Effector CD8-positive, alpha-beta T cell (primary cell): ENCODE data around the gene MAST3.
A peak's percentile ranks its signal among the peaks of the same experiment; 100 is the strongest.

ENCODE experiments used
- DNase-seq: peaks from one replicate; lab custom pipeline; 2025; lab: John Stamatoyannopoulos, UW
- total RNA-seq, 4 experiments: gene quantifications; one replicate each; lab custom pipeline; 2026; lab: John Stamatoyannopoulos, UW

Gene MAST3
- total RNA-seq: 52.2 to 110 (median 84.4) reads per million in 4 experiments

- DNase-seq: peak; percentile 81
These were observed at the start of gene MAST3 for GRCh38 chr19:18097217-18097992. TSS of gene MAST3 (plus strand) at chr19:18097778. CDS start at chr19:18097793, 15 bp downstream.

DNA sequence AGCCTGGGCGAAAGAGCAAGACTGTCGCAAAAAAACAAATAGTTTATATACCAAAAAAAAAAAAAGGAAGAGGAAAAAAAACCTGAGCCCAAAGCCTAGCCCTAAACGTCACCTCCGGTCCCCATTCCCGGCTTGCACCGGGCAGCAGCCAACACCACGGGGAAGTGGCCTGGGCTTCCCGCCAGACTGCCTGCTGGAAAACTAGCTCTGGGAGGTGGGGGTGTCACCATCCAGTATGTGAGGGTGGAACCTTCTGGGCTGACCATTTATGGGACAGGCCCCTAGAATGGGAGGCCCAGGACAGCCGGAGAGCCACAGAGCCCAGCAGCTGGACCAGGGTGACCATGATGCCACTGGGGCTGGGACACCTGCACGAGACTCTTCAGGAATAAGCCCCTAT lies 48.2 kb upstream of the MAST3 start:
- no peak for DNase-seq

DNA sequence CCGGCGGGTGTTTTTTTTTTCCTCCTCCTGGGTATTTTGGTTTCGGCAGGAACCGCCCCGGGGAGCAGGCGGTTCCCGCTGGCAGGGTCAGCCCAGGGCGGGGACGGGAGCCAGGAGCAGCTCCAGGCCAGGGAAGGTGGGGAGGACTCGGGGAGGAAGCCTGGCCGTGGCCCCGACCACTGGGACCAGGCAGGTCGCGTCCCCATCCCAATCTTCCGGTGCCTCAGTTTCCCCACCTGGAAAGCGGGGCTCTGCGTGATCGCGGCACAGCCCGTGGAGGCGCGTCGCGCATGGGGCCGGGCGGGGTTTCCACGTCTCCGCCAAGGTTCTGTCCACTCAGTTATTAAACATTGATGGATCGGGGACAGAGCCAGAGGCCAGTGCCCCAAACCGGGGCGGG lies 45.7 kb upstream of the MAST3 start:
- no peak for DNase-seq

DNA sequence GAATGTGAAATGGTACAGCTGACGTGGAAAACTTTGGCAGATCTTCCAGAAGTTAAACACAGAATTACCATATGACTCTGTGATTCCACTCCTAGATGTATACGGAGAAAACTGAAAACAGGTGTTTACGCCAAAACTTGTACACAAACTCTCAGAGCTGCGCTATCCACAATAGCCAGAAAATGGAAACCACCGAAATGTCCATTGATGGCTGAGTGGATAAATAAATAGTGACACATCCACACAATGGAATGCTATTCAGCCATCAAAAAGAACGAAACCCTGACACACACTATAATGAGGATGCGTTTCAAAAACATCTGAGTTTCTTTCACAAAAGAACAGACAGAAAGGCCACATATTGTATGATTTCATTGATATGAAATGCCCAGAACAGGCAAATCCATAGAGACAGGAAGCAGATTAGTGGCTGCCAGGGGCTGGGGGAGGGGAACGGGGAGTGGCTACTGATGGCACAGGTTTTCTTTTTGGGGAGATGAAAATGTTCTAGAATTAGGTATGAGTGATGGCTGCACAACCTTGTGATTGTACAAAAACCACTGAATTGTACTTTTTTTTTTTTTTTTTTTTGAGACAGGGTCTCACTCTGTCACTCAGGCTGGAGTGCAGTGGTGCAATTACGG lies 43.9 kb upstream of the MAST3 start:
- DNase-seq: no peak

- DNase-seq: no peak
These were observed 41.6 kb upstream of the MAST3 start for GRCh38 chr19:18055967-18056366.

DNA sequence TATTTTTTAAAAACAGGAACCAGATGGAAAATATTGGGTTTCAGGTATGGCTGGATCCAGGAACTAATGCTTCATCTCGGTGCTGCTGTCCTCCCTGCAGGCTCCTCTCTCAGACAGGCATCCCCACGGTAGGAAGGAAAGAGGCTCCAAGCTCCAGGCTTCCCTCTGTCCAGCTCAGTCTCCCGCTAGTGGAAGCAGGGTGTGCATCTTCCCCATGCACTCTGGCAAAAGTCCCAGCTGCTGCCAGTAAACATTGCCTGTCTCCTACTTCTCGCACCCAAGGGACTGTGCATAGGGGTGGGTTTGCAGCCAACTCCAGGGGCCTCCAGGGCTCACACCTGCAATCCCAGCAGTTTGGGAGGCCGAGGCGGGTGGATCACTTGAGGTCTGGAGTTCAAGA lies 40.0 kb upstream of the MAST3 start:
- no peak for DNase-seq

- peak; percentile 76 for DNase-seq
These were observed 39.2 kb upstream of the MAST3 start for GRCh38 chr19:18058208-18059009.

DNA sequence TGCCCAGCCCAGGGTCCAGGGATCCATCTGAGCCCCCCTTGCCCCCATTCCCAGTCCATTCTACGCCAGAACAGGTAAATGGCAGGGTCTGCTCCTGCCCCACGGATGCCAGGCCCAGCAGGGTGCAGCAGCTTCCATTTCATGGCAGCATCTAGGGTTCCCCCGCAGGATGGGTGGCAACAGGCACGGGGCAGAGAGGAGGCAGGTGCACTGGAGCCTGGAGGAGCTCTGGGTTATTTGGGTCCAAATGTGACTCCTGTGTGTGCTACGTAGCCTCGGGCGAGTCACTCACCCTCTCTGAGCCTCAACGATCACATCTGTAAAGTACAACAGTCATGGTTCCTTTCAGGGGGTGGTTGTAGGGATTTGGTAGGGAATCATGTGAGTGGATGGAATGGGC lies 38.3 kb upstream of the MAST3 start:
- DNase-seq: no peak

DNA sequence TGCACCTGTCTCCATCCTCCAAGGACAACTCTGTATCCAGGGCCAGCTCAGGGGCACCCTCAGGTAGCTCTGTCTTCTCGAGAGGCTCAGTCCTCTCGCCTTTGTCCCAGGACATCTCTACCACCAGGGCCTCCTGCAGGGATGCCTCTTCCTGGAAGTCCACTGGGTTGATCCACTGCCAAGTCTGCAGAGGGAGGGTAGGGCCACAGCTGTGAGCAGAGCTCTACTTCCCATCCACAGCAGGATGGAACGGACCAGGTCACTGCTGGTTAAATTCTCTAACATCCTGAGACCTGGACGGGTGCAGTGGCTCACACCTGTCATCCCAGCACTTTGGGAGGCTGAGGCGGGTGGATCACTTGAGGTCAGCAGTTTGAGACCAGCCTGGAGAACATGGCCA lies 37.7 kb upstream of the MAST3 start:
- no peak for DNase-seq

DNA sequence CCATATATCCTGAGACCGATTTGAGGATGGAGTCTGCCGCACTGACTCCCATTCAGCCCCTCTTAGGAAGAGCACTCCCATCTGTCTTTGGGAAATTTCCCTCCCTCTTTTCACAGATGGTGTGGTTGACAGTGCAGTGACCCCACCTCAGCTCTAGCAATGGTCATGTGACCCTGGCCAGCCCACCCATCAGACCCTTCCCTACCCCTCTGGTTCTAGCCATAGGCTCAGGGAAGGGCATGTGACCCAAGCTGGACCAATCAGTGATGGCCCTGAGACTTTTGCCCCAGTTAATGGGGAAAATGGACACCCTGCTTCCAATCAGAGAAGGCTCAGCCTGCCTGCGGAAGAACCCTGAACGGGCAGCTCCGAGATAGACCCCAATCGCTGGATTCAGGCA lies 37.1 kb upstream of the MAST3 start:
- DNase-seq: no peak

- no peak for DNase-seq
These were observed 35.5 kb upstream of the MAST3 start for GRCh38 chr19:18062028-18062427.

- DNase-seq: no peak
These were observed 34.1 kb upstream of the MAST3 start for GRCh38 chr19:18063463-18063862.

- no peak for DNase-seq
These were observed 32.4 kb upstream of the MAST3 start for GRCh38 chr19:18065173-18065495.

GRCh38 chr19:18068395-18068794 lies 29.2 kb upstream of the MAST3 start:
- no peak for DNase-seq

DNA sequence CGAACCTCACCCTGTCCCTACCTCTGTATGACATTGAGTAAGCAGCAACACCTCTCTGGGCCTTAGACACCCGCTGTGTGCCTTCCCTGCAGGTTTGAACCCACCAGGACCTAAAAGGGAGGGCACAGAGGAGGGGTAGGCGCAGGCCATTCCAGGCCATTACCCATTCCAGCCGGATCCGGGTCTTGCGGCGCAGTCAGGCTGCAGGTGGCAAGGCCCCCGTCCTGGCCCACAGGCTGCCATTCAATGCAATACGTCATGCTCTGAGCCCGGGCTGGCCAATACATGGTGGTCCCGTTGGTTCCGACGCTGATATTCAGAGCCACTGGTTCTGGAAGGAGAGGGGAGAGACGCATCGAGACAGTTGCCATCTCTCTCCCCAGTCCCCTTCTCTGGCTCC lies 28.2 kb upstream of the MAST3 start:
- no peak for DNase-seq

- no peak for DNase-seq
These were observed 27.4 kb upstream of the MAST3 start for GRCh38 chr19:18070181-18070580.

DNA sequence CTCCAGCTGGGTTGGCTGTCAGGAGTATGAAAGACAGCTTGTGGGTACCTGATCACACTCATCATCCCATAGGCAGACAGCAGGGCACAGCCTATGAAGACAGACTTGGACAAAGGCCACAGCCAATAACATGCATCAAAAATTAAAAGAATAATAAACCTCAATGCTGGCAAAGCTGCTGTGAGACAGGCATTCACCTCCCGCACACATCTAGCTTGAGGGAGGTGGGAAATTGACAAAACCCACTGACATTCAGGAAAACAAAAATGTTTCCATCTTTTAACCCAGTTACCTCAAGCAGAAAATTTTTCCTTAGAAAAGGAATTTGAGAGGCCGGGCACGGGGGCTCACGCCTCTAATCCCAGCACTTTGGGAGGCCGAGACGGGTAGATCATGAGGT lies 25.2 kb upstream of the MAST3 start:
- no peak for DNase-seq

DNA sequence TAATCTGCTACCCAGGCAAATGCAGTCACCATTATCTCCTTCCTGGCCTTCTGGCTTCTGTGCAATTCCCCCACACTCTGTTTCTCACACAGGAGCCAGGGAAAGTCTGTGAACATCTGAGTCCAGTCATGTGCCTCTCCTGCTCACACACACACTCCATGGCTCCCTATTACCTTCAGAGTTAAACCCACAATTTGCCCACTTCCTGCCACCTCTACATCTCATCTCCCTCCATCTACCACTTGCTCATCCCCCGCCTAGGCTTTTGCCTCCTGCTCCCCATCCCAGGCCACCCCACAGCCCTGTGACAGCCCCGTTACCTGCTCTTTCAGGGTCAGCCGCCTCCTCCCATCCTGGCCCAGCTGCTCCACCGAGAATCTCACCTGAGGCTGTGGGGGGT lies 24.4 kb upstream of the MAST3 start:
- no peak for DNase-seq

DNA sequence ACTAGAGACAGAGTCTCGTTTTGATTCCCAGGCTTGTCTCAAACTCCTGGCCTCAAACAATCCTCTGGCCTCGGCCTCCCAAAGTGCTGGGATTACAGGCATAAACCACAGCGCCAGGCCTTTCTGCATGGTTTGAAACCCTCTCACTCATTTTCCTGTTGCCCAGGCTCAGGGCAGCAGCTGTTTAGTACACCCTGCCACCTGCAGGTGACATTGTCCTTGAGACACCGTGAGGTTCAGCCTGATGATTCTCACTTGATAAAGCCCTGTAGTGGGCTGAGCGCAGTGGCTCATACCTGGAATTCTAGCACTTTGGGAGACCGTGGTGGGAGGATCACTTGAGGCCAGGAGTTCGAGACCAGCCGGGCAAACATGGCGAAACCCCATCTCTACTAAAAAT lies 23.4 kb upstream of the MAST3 start:
- no peak for DNase-seq

DNA sequence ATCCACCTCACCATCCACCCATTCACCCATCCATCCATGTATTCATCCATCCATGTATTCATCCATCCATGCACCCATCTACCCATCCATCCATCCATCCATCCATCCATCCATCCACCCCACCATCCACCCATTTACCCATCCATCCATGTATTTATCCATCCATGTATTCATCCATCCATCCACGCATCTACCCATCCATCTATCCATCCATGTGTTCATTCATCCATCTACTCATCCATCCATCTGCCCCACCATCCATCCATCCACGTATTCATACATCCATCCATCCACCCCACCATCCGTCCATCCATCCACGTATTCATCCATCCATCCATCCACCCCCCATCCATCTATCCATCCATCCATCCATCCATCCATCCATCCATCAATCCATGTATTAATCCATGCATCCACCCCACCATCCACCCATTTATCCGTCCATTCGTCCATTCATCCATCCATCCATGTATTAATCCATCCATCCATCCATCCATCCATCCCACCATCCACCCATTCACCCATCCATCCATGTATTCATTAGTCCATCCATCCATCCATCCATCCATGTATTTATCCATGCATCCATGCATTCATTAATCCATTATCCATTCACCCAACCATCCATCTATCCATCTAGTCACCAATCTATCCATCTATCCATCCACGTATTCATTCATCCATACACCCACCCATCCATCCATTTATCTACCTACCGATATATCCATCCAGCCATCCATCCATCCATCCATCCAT lies 13.5 kb upstream of the MAST3 start:
- no peak for DNase-seq

DNA sequence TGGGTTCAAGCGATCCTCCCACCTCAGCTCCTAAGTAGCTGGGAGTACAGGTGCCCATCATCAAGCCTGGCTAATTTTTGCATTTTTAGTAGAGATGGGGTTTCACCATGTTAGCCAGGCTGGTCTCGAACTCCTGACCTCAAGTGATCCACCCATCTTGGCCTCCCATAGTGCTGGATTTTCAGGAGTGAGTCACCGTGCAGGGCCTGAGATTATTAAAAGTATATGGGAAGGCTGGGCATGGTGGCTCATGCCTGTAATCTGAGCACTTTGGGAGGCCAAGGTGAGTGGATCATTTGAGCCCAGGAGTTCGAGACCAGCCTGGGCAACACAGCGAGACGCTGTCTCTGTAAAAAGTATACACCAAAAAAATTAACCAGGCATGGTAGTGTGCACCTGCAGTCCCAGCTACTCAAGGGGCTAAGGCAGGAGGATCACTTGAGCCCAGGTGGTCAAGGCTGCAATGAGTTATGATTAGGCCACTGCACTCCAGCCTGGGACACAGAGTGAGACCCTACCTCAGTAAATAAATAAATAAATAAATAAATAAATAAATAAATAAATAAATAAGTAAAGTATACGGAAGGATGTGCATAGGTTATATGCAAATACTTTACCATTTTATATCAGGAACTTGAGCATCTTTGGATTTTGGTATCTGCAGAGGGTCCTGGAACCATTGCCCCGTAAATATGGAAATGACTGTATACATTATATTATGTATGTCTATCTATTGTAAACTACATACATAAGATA lies 11.7 kb upstream of the MAST3 start:
- DNase-seq: no peak
